GM23338 (cell line): ENCODE data around the gene DGAT2.
"Not testable (repeated sequence)": the region's sequence is repeated elsewhere in the genome, so short reads cannot be mapped to it uniquely, and the experiment has no call there.

ENCODE experiments used
- CREB1 ChIP-seq: fragments of 250-450 bp; sonication (Bioruptor Pico); IDR thresholded peaks from 2 replicates; pipeline ENCODE4 v1.5.0; 2020; ENCODE audit warnings: low read depth, mild to moderate bottlenecking, moderate library complexity
- CTCF ChIP-seq, 2 experiments: fragments of 200-600 bp in 1 of 2; sonication (generic) in 1 of 2; conservative IDR thresholded peaks; 2 replicates each; pipeline versions ENCODE4 v1.5.1 to v1.6.1; 2016 to 2017; ENCODE audit warnings: antibody characterized with exemption in 2 of 2, low read depth in 2 of 2, mild to moderate bottlenecking in 2 of 2, moderate library complexity in 1 of 2
- EZH2 ChIP-seq: fragments of 200-600 bp; sonication (generic); IDR thresholded peaks from one replicate; pipeline ENCODE4 v1.8.0; 2017; ENCODE audit warnings: antibody characterized with exemption, mild to moderate bottlenecking, low read depth; ENCODE audit not compliant: unreplicated experiment
- EZH2phosphoT487 ChIP-seq: fragments of 200-600 bp; sonication (generic); IDR thresholded peaks from one replicate; pipeline ENCODE4 v1.8.1; 2018; ENCODE audit warnings: antibody characterized with exemption; ENCODE audit not compliant: unreplicated experiment
- JUNB ChIP-seq: IDR thresholded peaks from one replicate; pipeline ENCODE4 v1.6.1; 2016; ENCODE audit warnings: antibody characterized with exemption; ENCODE audit not compliant: unreplicated experiment
- NANOG ChIP-seq: IDR thresholded peaks from 2 replicates; pipeline ENCODE4 v1.6.1; 2016; ENCODE audit warnings: antibody characterized with exemption, borderline replicate concordance
- POLR2AphosphoS5 ChIP-seq: IDR thresholded peaks from 2 replicates; pipeline ENCODE4 v1.6.1; 2016; ENCODE audit warnings: antibody characterized with exemption, low read depth
- REST ChIP-seq: IDR thresholded peaks from one replicate; pipeline ENCODE4 v1.6.1; 2018; ENCODE audit warnings: antibody characterized with exemption; ENCODE audit not compliant: unreplicated experiment
- STAT1 ChIP-seq: IDR thresholded peaks from one replicate; pipeline ENCODE4 v1.6.1; 2016; ENCODE audit warnings: antibody characterized with exemption; ENCODE audit not compliant: unreplicated experiment
- ZNF114 ChIP-seq: fragments of 250-450 bp; sonication (Bioruptor Pico); IDR thresholded peaks from 2 replicates; pipeline ENCODE4 v1.5.0; 2020; ENCODE audit warnings: mild to moderate bottlenecking, moderate library complexity
- ZNF331 ChIP-seq: fragments of 250-450 bp; sonication (Bioruptor Pico); IDR thresholded peaks from 2 replicates; pipeline ENCODE4 v1.5.0; 2020; ENCODE audit warnings: low read depth, mild to moderate bottlenecking, moderate library complexity
- ZNF462 ChIP-seq: fragments of 250-450 bp; sonication (Bioruptor Pico); IDR thresholded peaks from 2 replicates; pipeline ENCODE4 v1.5.0; 2020; ENCODE audit warnings: mild to moderate bottlenecking, moderate library complexity
- TF ChIP-seq, protein P1 (sequence below): IDR thresholded peaks from 2 replicates; pipeline ENCODE4 v1.6.1; 2016; ENCODE audit warnings: antibody characterized with exemption

DNA sequence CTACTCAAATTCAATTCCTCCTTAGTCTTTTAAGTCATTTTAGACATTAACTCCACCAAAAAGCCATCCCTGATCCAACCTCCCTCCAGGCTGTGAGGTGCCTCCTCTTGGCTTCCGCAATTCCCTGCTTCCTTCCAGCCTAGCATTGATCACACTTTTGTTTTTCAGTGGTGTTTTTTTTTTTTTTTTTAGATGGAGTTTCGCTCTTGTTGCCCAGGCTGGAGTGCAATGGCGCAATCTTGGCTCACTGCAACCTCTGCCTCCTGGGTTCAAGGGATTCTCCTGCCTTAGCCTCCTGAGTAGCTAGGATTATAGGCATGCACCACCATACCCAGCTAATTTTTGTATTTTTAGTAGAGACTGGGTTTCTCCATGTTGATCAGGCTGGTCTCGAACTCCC lies 25.4 kb upstream of the DGAT2 start:
- not testable (repeated sequence) for TF ChIP-seq EZH2; CTCF (conservative IDR thresholded peaks at IDR 0.05; ENCODE audit: low read depth in 2 of 2); NANOG; POLR2AphosphoS5; EZH2phosphoT487; REST; CREB1 (CRISPR knock-in tag); JUNB; ZNF331; ZNF114 (CRISPR knock-in tag); STAT1; ZNF462 (CRISPR knock-in tag)
- TF ChIP-seq, protein P1, sequence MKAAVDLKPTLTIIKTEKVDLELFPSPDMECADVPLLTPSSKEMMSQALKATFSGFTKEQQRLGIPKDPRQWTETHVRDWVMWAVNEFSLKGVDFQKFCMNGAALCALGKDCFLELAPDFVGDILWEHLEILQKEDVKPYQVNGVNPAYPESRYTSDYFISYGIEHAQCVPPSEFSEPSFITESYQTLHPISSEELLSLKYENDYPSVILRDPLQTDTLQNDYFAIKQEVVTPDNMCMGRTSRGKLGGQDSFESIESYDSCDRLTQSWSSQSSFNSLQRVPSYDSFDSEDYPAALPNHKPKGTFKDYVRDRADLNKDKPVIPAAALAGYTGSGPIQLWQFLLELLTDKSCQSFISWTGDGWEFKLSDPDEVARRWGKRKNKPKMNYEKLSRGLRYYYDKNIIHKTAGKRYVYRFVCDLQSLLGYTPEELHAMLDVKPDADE = not testable (repeated sequence)
